Measurements from ENCODE around the gene CDC42EP1.

DNA sequence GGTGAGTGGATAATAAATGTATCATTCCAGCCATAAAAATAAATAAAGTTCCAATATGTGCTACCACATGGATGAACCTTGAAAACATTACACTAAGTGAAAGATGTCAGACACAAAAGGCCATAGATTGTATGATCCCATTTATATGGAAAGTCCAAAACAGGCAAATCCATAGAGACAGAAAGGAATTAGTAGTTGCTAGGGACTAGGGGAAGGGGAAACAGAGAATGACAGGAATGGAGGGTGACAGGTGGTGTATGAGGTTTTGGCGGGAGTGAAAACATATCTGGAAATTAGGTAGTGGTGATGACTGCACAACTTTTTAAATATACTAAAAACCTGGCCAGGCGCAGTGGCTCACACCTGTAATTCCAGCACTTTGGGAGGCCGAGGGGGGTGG is 25.8 kb upstream of the CDC42EP1 start:
- no peak for TF ChIP-seq POLR2A (IDR thresholded peaks at IDR 0.05)
- TF ChIP-seq EP300 (IDR thresholded peaks at IDR 0.05), result no peak
